ENCODE measurements around the gene WDR33.

- TF ChIP-seq EP300 (IDR thresholded peaks at IDR 0.05; ENCODE audit: borderline replicate concordance) (no peak), USF1 (IDR thresholded peaks at IDR 0.05) (no peak), TCF12 (IDR thresholded peaks at IDR 0.05; ENCODE audit: low read depth) (no peak), EGR1 (IDR thresholded peaks at IDR 0.05) (no peak), CREB1 (IDR thresholded peaks at IDR 0.05; ENCODE audit: low read depth) (no peak), REST (IDR thresholded peaks at IDR 0.05; ENCODE audit: low read depth) (no peak), CEBPB (IDR thresholded peaks at IDR 0.05) (no peak), YY1 (IDR thresholded peaks at IDR 0.05; ENCODE audit: low read depth) (no peak), TEAD4 (IDR thresholded peaks at IDR 0.05) (no peak), MAX (IDR thresholded peaks at IDR 0.05) (no peak), FOXM1 (IDR thresholded peaks at IDR 0.05; ENCODE audit: borderline replicate concordance, low read depth) (no peak), ZBTB7A (IDR thresholded peaks at IDR 0.05; ENCODE audit: low read depth) (no peak), TAF1 (IDR thresholded peaks at IDR 0.05; ENCODE audit: low read depth) (no peak), RAD21 (IDR thresholded peaks at IDR 0.05; ENCODE audit: low read depth) (no peak)
Measured at GRCh38 chr2:127853671-127854070, 42.7 kb upstream of the WDR33 start.

Data from Ishikawa (cell line).